ENCODE measurements around the gene CFAP57.

DNA sequence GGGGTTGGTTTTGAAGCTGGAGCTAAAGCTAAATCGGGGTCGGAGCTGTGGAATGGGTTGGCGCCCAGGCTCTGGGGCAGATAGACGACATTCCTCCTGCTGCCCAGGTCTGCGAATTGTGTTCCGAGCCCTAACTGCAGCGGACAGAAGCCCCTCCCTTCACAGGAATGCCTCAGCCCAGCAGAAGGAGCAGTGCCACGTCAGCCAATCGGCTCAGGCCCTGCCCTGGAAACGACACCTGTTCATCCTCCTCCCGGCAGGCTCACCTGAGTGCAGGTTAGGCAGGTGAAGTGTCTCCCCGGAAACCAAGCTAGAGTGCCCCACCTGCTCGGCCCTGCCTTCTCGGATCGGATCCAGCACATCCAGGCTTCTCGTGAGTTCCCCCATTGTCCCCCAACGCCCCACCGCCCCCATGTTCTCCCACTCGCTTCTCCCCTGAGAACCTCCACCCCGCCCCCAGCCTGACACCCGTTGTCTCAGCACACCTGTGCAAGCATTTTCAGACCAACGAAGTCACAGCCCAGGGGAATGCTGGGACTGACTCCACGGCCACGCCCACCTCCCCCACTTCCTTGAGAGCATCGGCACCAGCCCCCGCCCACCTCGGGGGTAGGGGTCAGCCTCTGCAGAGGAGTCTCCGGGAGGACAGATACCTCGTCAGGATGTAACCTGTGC, 98.4 kb downstream of the CFAP57 start:
- TF ChIP-seq POLR2A (IDR thresholded peaks at IDR 0.05; ENCODE audit: low read length), result no peak
- no peak for TF ChIP-seq GATA1 (IDR thresholded peaks at IDR 0.05; ENCODE audit: low read depth, low read length)
